C1 segment of cervical spinal cord (tissue), 14 donors: ENCODE results near the gene NRN1.

ENCODE experiments used
- DNase-seq, 14 donors: peaks; one replicate each; lab custom pipeline; 2025; lab: John Stamatoyannopoulos, UW

The NRN1 gene

DNA sequence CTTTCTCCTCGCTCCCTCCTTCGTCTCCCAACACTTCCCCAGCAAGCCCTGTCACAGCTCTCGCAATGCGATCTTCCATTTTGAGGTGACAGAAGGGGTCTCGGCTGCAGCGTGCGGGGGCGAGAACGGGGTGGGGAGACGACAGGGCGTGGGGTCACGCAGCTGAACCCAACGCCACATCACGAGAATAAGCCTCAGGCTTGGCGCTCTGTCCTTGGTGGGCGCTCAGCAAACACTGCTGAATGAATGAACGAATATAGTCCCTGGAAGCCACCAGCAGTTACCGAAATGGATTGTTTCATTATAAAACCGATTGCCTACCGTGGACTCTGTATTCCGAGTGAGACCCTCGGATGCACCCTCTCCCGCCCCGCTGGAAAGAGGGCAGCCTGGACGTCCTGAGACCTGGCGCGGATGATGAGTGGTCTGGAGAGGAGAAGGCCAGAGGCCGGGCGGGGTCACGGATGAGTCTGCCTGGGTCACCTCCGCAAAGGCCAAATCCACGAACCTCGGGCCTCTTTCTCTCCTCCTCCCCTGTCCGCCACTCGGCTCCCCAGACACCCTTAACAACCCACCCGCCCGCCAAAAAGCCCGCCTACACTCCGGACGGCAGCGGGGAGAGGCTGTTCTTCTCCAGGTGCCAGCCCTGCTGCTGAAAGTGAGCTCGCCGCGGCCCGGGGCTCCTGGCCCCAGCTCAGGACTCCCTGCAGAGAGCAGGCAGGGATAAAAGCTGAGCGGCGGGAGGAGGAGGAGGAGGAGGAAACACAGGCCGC is 3.7 kb downstream of the NRN1 start:
- DNase-seq = peak in 1 of 14 donors; percentile 68

DNA sequence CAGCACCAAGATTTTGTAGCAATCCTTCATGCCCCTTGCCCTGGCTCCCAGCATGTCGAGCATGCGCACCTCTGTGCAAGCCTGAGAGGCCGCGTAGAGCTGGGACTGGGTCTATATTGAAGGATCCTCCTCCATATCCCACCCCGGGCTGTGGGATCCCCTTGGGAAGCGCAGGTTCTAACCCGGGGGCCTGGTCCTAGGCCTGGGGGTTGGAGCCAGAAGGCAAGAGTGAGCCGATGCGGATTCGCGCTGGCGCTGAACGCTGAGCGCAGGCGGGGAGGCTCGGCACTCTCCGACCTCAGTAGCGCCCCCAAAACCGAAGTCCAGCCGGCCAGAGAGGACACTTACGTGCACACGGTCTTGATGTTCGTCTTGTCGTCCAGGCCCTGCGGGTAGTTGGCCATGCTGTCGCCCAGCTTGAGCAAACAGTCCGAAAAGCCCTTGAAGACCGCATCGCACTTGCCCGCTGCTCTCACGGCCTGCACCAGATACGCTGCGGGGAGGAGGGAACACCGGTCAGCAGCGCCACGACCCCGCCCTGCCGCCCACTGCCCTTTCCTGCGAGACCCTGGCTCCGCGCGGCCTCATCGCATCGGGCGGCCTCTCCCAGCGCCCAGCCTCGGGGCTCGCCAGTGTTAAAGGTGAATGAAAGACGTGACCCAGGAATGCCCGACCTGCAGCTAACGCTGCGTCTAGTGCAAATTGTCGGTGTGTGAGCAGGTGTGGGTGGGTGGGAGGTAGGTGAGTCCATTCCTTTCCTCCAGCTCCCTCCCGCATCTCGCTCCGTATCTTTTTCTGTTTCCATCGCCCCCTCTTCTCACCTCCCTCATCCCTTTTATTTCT is 4.5 kb downstream of the NRN1 start:
- DNase-seq = peak in 1 of 14 donors; percentile 78

DNA sequence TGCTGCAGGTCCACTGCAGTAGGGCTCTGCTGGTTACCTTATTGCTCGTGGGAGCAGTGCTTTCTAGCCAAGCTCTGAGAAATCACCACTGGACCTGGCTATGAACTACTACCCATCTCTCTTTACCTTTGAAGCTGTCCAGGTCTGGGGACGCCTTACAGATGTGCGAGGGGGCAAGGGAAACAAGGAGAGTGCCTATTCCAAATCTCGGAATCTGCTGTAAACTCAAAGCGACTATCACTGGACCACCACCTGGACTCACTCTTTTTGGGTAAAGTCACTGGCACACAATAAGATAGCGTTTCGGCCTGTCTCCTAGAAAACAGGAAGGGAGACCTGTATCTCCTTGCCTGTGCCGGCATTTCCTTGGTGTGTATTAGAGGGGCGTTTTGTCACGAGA is 5.3 kb downstream of the NRN1 start:
- peak in 1 of 14 donors; percentile 39 for DNase-seq

DNA sequence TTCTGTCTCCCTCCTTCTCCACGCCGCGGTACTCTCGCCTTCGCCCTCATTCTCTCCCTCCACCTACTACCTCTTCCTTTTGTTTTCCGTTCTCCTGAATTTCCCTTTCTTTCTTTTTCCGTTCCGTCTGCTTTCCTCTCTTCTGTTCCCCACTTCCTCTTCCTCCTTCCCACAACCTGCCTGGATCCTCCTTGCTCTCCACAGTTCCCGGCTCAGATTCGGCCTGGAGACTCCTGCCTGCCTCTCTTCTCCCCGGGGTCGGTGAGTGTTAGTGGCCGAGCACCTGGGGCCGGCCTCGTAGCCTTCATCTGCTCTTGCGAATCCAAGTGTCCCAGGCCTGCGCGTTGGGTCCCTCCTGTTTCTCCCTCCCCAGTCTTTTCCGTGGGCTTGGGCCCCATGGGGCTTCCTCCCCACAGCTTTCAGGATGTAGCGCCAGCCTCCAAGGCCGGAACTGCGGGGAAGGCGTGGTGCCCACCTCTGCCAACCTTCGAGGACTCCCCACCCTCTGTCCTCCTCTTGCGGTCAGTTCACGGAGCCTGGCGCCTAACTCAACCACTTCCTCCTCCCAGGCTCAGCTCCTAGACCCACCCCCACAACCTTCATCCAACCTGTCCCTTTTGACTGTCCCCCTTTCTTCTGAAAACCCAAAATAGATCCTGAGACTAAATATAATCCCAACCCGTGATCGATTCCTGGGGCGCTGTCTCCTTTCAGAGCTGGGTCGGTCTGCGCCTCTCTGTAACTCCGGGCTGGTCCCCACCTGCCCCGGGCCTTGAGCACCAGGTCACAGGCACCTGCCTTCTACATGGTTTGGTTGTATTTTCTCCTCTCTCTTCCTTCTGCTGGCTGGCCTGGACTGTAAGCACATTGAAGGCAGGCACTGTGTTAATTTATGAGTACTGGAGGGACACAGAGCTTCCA is 6.8 kb downstream of the NRN1 start:
- peak in 1 of 14 donors; percentile 57 for DNase-seq

DNA sequence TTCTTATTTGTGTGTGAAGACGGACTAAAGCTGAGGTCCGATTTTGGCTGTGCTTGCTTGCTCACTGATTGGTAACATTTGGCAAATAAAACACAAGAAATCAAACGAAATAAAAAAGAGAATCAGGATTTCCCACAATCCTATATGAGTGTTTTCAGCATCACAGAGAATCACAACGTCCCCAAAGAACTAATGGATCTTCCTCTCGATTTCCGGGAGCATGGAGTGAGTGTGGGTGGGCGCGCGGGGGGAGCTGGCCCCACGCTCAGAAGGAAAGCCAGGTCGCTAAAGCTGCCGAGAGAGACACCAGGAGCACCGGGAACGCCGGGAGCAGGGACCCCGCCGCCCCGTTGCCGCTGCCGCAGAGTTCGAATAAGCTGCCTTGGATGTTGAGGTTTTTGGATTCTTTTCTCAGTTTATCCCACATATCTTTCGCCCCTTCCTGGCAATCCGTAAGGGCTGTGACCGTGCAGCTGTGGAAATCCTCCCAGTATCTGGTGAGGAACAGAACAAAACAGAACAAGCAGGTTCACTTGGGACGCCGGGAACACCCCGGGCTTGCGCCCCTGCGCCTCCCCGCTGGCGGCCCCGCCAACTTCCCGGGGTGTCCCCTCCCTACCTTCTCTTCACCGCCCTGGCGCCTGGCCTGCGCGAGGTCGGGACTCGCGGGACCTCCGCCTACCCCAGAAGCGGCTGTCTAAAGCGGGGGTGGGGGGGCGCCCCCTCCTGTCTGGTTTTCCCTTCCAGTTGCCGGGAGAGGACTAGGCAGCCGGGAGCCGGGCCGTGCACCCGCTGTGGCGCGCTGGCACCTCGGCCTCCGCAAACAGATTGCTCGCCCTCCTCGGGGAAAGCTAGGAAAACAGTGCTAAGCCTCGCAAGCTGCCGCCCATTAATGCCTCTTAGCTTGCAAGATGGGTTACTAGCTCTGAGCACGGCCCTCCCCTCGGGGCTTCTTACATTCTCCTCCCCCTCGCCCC is 7.7 kb downstream of the NRN1 start:
- peak in 1 of 14 donors; percentile 78 for DNase-seq

DNA sequence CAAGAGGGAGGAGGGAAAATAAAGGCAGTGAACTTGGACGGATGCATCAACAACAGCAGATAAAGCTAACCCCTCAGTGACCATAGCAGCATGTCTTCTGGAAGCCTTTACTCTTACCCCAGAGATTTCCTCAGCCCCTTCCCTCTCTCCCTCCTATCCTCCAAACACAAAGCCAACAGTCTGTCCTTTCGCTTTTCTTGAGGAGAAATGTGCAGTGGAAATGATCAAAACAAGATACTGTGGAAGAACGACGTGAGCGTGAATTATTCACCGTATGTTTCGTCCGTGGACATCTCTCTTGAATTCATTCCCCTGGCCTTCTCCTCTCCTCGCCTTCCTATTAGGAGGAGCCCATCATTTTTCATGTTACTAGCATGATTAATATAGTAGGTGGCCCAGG is 8.5 kb downstream of the NRN1 start:
- DNase-seq = peak in 1 of 14 donors; percentile 45

DNA sequence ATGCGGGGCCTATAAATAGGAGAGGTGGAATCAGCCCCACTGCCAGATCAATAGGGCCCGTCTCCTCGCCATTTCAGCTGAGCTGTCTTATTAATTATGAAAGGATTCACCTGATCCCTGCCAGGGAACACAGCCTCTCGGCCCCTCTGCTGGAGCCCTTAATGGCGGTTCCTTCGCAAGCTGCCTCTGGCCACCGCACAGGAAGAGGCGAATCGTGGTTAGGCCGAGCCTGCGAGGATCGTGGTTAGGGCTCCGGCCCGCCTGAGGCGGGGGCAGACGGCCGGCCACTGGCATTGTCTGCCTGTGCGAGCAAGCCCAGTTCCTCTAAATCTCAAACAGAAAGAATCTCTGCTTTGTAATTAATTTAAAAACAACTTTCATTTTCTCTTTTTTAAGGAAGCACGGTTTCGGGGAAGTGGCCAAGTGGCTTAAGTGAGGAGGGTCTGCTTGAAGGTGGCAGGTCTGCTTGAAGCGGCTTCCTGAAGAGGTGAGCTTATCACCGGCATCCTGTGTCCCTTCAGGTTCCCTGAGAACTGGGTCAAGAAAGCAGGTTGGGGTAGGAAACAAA is 9.2 kb downstream of the NRN1 start:
- peak in 1 of 14 donors; percentile 53 for DNase-seq

DNA sequence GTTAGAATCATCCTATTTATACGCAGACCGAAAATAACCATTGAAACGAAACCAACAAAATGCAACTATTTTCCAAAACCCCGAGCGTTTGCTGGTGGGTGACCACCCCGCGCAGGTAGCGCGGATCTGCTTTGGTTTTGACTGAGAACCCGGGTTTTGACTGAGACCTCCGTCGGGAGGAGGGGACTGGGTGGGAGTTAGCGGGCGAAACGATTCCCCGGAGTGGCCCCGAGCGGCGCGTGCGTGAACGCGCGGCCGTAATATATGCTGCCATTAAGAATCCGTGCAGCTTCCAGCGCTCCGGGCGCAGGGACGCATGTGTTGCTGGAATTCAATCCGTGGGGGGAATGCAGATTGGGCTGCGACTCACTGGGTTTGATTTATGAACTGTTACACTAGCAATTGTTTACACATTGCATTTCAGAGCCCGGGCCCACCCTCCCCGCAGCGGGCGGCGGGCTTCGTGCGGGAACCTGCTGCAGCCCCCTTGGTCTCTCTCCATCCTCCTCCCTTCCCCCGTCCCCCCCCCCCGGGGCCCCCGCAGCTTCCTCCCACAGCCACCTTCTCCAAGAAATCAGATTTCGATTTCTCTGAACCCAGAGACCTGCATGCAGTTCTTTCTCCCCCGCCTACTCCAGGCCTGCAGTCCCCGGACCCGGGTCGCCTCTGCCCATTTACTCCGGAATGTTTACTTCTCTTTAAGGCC is 9.9 kb downstream of the NRN1 start:
- peak in 2 of 14 donors; percentile 22 to 54 for DNase-seq

DNA sequence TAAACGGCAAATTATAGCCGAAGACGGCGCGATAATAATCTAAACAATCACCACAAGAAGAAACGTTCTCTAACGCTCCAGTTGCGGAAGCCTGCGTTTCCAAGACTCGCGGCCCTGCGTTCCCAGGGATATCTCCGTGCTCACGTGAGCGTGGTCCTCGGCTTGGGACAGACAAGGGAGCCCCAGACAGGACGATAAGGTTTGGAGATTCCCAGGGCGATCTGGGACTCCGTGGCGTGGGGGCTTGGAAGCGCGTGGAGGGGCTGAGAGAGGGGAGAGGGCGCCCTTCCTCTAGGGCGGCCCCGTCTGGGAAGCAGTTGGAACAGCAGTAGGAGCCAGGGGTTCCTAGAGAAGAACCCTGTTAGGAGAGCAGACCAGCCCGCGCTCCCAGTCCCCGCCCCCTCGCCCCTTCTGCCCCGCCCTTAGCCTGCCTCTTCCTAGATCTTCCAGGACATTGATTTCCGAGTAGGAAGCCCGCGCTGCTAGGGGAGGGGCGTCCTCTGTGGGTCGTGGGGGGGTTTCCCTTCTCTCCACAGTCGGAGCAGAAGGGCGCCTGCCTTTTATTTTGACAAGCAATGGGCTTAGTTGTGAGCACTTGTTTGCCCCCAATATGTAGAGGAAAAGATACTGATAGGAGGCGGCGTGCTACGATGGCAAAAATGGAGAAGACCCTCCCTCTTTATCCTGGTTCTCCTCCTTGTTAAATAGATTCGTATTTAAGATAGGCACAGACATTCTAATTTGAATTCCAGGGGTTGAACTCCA is 10.6 kb downstream of the NRN1 start:
- DNase-seq = peak in 2 of 14 donors; percentile 39 to 90

DNA sequence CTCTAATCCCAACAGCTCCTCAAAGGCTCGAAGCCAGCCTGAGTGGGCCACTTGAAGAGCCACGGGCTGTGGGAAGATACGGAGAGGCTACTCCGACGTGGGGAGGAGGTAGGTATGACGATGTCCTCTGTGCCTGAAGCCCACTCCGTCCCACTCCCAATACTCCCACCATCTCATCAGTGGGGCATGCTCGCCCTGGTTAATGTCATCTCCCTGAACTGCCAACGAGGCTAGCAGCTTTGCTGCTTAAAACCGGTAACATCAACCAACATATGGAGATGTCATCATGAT is 11.1 kb downstream of the NRN1 start:
- DNase-seq = no peak

DNA sequence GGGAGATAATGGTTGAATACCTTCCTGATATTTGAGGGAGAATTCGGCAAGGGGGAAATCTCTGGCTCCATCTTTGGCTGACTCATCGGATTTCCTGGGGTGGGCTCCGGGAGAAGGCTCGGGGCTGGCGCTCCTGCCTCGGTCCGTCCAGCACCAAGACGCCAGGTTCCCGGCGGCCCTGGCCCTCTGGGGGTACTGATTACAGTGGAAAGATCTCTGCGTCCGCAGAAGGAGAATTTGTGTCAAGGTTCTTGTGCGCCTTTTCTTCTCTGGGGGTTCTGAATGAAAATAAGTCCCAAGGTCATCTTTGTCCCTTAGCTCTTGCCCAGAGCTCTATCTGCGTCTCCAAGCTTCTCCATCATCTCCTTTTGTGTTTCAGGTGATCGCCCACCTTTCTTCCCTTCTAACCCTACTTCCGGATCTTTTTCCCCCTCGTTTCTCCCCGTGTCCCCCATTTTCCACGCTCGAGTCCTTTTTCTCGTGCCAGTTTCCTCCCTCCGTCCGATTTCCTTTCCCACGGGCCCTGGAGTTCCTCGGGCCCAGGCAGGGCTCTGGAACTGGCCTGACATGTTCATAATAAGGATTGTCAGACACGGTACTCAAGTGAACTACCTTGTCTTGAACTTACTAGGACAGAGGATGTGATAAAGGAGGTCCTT is 11.6 kb downstream of the NRN1 start:
- DNase-seq = no peak

DNA sequence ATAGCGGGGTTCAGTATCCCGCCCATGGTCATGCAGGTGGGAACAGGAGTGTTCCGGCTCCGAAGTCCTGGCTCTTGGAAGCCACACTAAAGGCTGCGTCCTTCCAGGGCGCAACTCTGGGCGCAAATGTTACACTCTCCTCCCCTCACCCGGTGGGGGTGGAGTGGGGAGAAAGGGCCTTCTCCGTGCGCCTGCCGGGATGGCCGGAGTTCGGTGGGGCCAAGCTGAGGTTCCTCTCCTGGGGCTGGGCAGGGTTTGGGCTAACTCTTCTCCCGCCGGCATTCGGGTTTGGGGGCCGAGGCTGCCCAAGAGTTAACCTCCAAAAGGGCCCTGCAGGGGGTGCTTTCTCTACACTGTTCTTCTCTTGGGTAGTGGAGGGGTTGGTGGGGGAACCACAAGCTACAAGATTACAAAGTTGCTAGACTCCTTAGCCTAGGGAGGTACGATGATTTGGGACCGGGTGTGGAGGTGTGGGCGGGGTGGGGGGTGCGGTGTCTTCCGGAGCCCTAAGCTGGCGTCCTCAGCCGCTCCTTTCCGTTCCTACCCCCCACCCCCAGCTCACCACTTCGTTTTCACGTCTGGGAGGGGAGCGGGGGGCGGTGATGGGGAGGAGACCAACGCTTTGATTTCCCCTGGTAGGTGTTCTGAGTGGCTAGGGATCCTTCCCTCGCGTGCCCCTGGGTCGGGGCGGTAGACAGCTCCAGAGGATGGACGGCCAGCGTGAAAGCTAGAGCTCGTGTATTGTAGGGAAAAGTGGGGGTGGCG is 12.3 kb downstream of the NRN1 start:
- DNase-seq = no peak

DNA sequence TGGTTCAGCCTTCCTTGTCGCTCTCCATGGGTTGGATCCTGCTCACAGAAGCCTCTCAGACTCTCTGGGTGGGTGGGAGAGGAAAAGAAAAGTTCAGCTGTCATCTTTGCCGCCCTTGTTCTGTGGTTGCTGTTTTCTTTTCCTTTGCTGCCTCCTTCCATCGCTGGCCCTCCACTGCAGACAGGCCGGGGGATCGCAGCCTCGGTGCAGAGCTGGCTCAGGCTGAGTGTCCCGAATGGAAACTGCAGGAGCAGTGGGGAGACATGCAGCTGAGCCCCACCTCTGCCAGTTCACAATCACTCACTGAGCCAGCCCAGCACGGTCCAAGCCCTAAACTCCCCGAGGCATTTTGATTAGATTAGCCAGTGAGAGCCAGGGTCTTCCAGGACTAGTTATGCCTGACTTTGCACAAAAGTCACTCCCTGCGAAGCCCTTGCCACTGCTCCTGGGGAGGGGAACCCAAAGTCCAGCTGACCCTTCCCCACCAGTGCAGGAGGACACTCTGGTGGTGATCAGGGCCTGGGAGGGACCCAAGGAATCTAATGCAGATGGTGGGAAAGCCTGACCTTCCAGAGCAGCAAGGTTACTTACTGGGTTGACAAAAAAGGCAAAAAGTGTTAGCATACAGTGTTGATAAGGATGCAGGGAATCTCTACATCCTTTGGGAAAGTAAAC is 14.0 kb downstream of the NRN1 start:
- DNase-seq = no peak

DNA sequence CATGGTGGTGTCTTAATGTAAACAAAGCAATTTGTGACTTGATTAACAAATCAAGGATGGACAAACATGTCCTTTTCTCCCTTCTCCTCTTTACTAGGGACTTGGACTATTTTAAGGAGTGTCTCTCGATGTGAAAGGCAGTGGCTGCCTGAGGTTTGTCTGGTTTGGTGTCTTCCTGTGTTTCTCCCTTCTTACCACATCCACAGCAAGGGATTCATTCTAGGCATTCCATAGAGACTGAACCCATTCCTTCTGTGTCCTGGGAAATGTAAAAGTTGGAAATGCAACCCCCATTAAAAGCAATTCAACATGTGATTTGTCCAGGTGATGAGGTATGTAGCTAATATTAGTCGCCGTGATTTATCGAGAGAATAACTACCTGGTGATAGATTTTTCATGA is 15.9 kb downstream of the NRN1 start:
- DNase-seq = no peak

DNA sequence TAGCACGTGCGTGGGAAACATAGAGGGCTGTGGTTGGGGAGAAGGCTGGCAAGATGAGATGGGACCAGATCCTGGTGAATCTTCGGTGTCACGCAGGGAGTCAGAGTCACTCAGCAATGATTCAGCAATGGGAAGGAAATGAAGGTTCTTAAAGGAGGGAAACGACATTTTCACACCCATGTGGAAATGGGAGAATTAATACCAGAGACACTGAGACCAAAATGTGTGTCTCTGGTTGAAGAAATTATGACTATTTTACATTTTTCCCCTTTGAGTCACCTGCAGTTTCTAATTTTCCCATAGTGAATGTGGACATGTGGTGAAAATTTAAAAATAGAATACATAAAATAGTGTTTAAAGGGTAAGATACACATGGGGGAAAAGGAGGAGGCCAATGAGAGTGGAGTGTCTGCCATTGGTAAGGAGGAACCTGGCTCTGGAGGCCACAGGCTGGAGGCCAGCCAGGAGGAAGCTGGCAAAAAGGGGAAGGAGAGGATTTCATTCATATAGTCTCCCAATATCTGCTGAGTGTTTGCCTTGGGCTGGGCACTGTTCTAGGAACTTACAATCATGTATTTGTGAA is 17.5 kb downstream of the NRN1 start:
- peak in 1 of 14 donors; percentile 14 for DNase-seq

DNA sequence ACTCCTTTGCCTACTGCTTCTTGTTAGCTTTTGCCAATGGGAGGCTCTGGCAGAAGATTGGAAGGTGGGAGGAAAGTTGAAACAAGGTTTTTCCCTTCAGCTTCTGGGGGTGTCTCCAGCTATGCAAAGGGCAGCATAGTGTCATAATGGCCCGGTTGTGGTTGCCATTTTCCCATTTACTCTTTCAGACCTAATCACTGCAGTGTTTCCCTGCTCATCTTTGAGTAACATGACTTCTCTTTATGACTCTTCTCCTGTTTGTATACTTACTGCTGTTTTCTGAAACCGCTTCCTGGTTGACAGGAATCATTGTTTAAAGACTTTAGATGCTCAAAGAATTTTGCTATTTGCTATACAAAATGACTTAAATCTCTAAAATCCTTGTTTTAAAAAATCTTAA is 19.9 kb downstream of the NRN1 start:
- no peak for DNase-seq
